Measurements from ENCODE around the gene GDNF. TPM values are rescaled to one million over a fixed set of nuclear protein-coding genes. Genes with fewer than 3 reads are reported as not detected.

The GDNF gene
- total RNA-seq, 1 donor from 2014 or later, result 0.57 TPM

GRCh38 chr5:37770786-37771185 lies 69.1 kb downstream of the GDNF start:
- H3K9me3 Mint-ChIP-seq (ENCODE audit: low read depth), result peaks cover 4% of the 10 kb centered on the region
- no peak for DNase-seq (ENCODE audit: low spot score, unreplicated experiment)
- H3K27ac Mint-ChIP-seq, result no peak overlapping the region
- H3K4me1 Mint-ChIP-seq (ENCODE audit: low read depth), result no peaks in the 10 kb centered on the region
- H3K36me3 Mint-ChIP-seq (ENCODE audit: insufficient read depth), result peaks cover 3% of the 10 kb centered on the region
- no peak for TF ChIP-seq CTCF (IDR thresholded peaks at IDR 0.05; ENCODE audit: unreplicated experiment)
- no peak overlapping the region for H3K4me3 Mint-ChIP-seq (ENCODE audit: low read depth)
- H3K27me3 Mint-ChIP-seq, result no peaks in the 10 kb centered on the region

GRCh38 chr5:37769840-37770239 lies 70.0 kb downstream of the GDNF start:
- no peak overlapping the region for H3K27ac Mint-ChIP-seq
- no peak for TF ChIP-seq CTCF (IDR thresholded peaks at IDR 0.05; ENCODE audit: unreplicated experiment)
- no peak for DNase-seq (ENCODE audit: low spot score, unreplicated experiment)
- peaks cover under 1% of the 10 kb centered on the region for H3K36me3 Mint-ChIP-seq (ENCODE audit: insufficient read depth)
- H3K4me1 Mint-ChIP-seq (ENCODE audit: low read depth), result no peaks in the 10 kb centered on the region
- H3K27me3 Mint-ChIP-seq, result no peaks in the 10 kb centered on the region
- H3K4me3 Mint-ChIP-seq (ENCODE audit: low read depth), result no peak overlapping the region
- peaks cover under 1% of the 10 kb centered on the region for H3K9me3 Mint-ChIP-seq (ENCODE audit: low read depth)

- no peak overlapping the region for H3K27ac Mint-ChIP-seq
- no peaks in the 10 kb centered on the region for H3K9me3 Mint-ChIP-seq (ENCODE audit: low read depth)
- no peaks in the 10 kb centered on the region for H3K4me1 Mint-ChIP-seq (ENCODE audit: low read depth)
- no peaks in the 10 kb centered on the region for H3K27me3 Mint-ChIP-seq
- no peak for TF ChIP-seq CTCF (IDR thresholded peaks at IDR 0.05; ENCODE audit: unreplicated experiment)
- no peak overlapping the region for H3K4me3 Mint-ChIP-seq (ENCODE audit: low read depth)
- no peaks in the 10 kb centered on the region for H3K36me3 Mint-ChIP-seq (ENCODE audit: insufficient read depth)
- no peak for DNase-seq (ENCODE audit: low spot score, unreplicated experiment)
Observed at GRCh38 chr5:37769108-37769507, 70.7 kb downstream of the GDNF start.

GRCh38 chr5:37768371-37768770 lies 71.5 kb downstream of the GDNF start:
- TF ChIP-seq CTCF (IDR thresholded peaks at IDR 0.05; ENCODE audit: unreplicated experiment), result no peak
- DNase-seq (ENCODE audit: low spot score, unreplicated experiment), result no peak

GRCh38 chr5:37767961-37768360 lies 71.9 kb downstream of the GDNF start:
- Mint-ChIP-seq H3K36me3 (ENCODE audit: insufficient read depth) (no peaks in the 10 kb centered on the region), H3K27ac (no peak overlapping the region), H3K4me1 (ENCODE audit: low read depth) (no peaks in the 10 kb centered on the region), H3K27me3 (no peaks in the 10 kb centered on the region), H3K4me3 (ENCODE audit: low read depth) (no peak overlapping the region), H3K9me3 (ENCODE audit: low read depth) (no peaks in the 10 kb centered on the region)
- no peak for DNase-seq (ENCODE audit: low spot score, unreplicated experiment)
- TF ChIP-seq CTCF (IDR thresholded peaks at IDR 0.05; ENCODE audit: unreplicated experiment), result no peak

More at GRCh38 chr5:37768371-37768770, 71.5 kb downstream of the GDNF start:
- Mint-ChIP-seq H3K4me3 (ENCODE audit: low read depth) (no peak overlapping the region), H3K9me3 (ENCODE audit: low read depth) (no peaks in the 10 kb centered on the region), H3K27me3 (no peaks in the 10 kb centered on the region), H3K4me1 (ENCODE audit: low read depth) (no peaks in the 10 kb centered on the region), H3K27ac (no peak overlapping the region), H3K36me3 (ENCODE audit: insufficient read depth) (no peaks in the 10 kb centered on the region)

Data from progenitor cell of endocrine pancreas (in vitro differentiated cells).